Neural progenitor cell (in vitro differentiated cells): ENCODE data around the gene GNB4.

ENCODE experiments used
- CTCF ChIP-seq: fragments of 200-600 bp; sonication (generic); IDR thresholded peaks from 2 replicates; pipeline ENCODE4 v1.5.1; 2017; ENCODE audit warnings: antibody characterized with exemption, mild to moderate bottlenecking
- EZH2 ChIP-seq: fragments of 200-600 bp; sonication (generic); IDR thresholded peaks from 2 replicates; pipeline ENCODE4 v1.6.1; 2017; ENCODE audit warnings: antibody characterized with exemption, mild to moderate bottlenecking, moderate library complexity
- EZH2phosphoT487 ChIP-seq: fragments of 200-600 bp; sonication (generic); IDR thresholded peaks from 2 replicates; pipeline ENCODE4 v1.6.1; 2017; ENCODE audit warnings: antibody characterized with exemption

DNA sequence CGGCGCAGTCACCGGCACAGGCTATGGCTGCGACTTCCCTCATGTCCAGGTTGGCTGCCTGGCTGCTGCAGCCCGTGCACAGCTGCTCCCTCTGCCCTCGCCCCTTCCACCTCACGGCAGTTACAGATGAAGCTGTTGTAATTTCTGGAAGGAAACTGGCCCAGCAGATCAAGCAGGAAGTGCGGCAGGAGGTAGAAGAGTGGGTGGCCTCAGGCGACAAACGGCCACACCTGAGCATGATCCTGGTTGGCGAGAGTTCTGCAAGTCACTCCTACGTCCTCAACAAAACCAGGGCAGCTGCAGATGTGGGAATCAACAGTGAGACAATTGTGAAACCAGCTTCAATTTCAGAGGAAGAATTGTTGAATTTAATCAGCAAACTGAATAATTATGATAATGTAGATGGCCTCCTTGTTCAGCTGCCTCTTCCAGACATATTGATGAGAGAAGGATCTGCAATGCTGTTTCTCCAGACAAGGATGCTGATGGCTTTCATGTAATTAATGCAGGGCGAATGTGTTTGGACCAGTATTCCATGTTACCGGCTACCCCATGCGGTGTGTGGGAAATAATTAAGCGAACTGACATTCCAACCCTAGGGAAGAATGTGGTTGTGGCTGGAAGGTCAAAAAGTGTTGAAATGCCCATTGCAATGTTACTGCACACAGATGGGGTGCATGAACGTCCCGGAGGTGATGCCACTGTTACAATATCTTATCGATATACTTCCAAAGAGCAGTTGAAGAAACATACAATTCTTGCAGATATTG, 13.2 kb upstream of the GNB4 start:
- TF ChIP-seq EZH2 (no peak), CTCF (no peak), EZH2phosphoT487 (no peak)
